ENCODE measurements around the gene FTO.

The FTO gene

GRCh38 chr16:53779186-53779585 is 75.2 kb downstream of the FTO start:
- TF ChIP-seq CTCF (IDR thresholded peaks at IDR 0.05): no peak
- Histone ChIP-seq H3K9me3 (no peaks in the 10 kb centered on the region), H3K27me3 (no peaks in the 10 kb centered on the region), H3K4me3 (no peak overlapping the region), H3K27ac (no peak overlapping the region), H3K36me3 (no peaks in the 10 kb centered on the region), H3K4me1 (peaks cover 0 to 58% (median 37%) of the 10 kb centered on the region in 4 donors)
- no peak for DNase-seq
- intact Hi-C loops (cut with DNase I; ENCODE audit: low total_unique reads): loop anchor here (10.0 kb wide), 1 partner anchor 106 kb away; no protein-coding TSS in a partner anchor

DNA sequence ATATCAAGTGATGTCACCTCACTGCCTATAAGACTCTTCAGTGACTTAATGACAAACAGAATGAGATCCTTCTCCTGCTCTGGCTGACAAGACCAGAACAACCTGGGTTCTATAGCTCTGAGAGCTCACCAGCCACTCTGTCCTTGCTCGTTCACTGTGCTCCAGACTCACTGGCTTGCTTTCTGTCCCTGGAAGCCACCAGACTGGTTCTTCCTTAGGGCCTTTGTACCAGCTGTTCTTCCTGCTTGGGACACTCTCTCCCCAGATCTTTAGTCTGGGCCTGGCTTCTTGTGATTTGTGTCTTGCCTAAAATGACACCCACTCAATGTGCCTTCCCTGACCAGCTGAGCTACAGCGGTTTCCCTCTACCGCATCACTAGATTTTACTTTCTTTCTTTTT is 76.1 kb downstream of the FTO start:
- no peak for TF ChIP-seq CTCF (IDR thresholded peaks at IDR 0.05)
- no peak for DNase-seq
- peaks cover 0 to 55% (median 32%) of the 10 kb centered on the region in 4 donors for H3K4me1 ChIP-seq
- intact Hi-C loops (cut with DNase I; ENCODE audit: low total_unique reads): no loop called here
- no peaks in the 10 kb centered on the region for H3K27me3 ChIP-seq
- no peaks in the 10 kb centered on the region for H3K9me3 ChIP-seq
- no peak overlapping the region for H3K27ac ChIP-seq
- no peaks in the 10 kb centered on the region for H3K36me3 ChIP-seq
- no peak overlapping the region for H3K4me3 ChIP-seq

DNA sequence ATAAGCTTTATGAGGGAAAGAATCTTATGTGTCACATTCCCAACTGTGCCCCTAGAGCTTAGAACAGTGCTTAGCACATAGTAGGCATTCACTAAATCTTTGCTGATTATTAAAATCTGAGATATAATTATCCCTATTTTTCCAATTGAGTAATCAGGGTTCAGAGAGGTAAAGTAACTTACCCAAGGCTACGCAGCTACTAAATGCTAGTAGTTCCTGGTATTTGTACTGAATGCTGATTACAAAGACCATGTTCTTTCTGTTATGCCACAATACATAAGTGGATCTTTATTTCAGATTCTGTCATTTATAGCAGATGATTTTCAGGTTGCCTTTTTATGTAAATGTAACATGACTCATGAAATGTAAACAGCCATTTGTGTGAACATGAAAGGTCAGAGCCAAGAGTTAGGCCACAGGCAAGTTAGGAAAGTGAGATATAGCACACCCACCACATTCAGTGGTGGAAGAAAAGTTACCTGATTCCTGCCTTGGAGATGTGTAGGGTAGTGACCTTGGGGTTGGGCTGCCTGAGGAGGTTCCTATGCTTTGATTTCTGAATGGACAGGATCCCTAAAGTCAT is 77.2 kb downstream of the FTO start:
- H3K27me3 ChIP-seq: no peaks in the 10 kb centered on the region
- no peaks in the 10 kb centered on the region for H3K9me3 ChIP-seq
- peaks cover 0 to 54% (median 26%) of the 10 kb centered on the region in 4 donors for H3K4me1 ChIP-seq
- H3K4me3 ChIP-seq: no peak overlapping the region
- TF ChIP-seq CTCF (IDR thresholded peaks at IDR 0.05): no peak
- no peak overlapping the region for H3K27ac ChIP-seq
- DNase-seq: no peak
- no peaks in the 10 kb centered on the region for H3K36me3 ChIP-seq
- intact Hi-C loops (cut with DNase I; ENCODE audit: low total_unique reads): no loop called here

DNA sequence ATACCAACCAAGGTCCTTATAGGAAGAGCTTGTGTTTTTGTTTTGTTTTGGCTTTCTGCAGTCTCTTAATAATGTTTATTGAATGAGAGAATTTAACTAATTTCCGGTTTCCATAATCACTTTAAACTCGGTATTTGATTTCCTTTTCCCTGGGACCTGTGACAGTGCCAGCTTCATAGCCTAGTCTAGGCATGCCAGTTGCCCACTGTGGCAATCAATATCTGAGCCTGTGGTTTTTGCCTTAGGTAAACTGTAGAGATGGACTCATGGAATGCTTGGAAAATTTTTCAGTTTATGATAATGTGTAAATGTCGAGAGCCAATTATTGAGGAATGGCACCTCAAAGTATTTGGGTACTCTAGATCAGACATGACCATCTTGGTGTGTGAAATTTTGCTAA is 78.2 kb downstream of the FTO start:
- H3K27me3 ChIP-seq: no peaks in the 10 kb centered on the region
- intact Hi-C loops (cut with DNase I; ENCODE audit: low total_unique reads): no loop called here
- no peak for DNase-seq
- no peak overlapping the region for H3K4me3 ChIP-seq
- H3K36me3 ChIP-seq: no peaks in the 10 kb centered on the region
- no peak overlapping the region for H3K27ac ChIP-seq
- no peak for TF ChIP-seq CTCF (IDR thresholded peaks at IDR 0.05)
- H3K9me3 ChIP-seq: no peaks in the 10 kb centered on the region
- peaks cover 0 to 49% (median 22%) of the 10 kb centered on the region in 4 donors for H3K4me1 ChIP-seq

- no peaks in the 10 kb centered on the region for H3K9me3 ChIP-seq
- TF ChIP-seq CTCF (IDR thresholded peaks at IDR 0.05): no peak
- no peak for DNase-seq
- H3K27me3 ChIP-seq: no peaks in the 10 kb centered on the region
- H3K4me3 ChIP-seq: no peak overlapping the region
- no peak overlapping the region for H3K27ac ChIP-seq
- H3K4me1 ChIP-seq: peaks cover 0 to 45% (median 19%) of the 10 kb centered on the region in 4 donors
- H3K36me3 ChIP-seq: no peaks in the 10 kb centered on the region
- intact Hi-C loops (cut with DNase I; ENCODE audit: low total_unique reads): no loop called here
These were observed 80.3 kb downstream of the FTO start for GRCh38 chr16:53784291-53784690.

DNA sequence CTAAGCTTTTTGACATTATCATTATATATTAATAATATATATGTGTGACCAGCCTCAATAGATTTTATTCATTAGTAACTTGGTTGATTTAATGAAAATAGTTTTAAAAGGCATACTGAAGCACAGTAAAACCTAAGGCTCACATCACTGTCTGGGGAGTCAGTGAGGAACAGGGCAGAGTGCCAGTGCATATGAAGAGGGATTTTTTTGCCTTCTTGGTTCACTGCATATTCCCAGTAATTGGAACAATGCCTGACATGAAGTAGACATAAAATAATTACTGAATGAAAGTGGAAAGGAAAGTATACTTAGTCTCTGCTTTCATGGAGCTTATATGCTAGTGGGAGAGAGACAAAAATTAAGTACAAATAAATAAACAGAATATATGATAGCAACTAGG is 81.1 kb downstream of the FTO start:
- H3K9me3 ChIP-seq: no peaks in the 10 kb centered on the region
- H3K36me3 ChIP-seq: no peaks in the 10 kb centered on the region
- peaks cover 0 to 47% (median 19%) of the 10 kb centered on the region in 4 donors for H3K4me1 ChIP-seq
- intact Hi-C loops (cut with DNase I; ENCODE audit: low total_unique reads): no loop called here
- no peaks in the 10 kb centered on the region for H3K27me3 ChIP-seq
- no peak overlapping the region for H3K27ac ChIP-seq
- no peak for TF ChIP-seq CTCF (IDR thresholded peaks at IDR 0.05)
- DNase-seq: no peak
- no peak overlapping the region for H3K4me3 ChIP-seq
